HCT116 (cell line): ENCODE data around the gene THADA. TPM values are rescaled to one million over a fixed set of nuclear protein-coding genes. Genes with fewer than 3 reads are reported as not detected.
A peak's percentile ranks its signal among the peaks of the same experiment; 100 is the strongest.

ENCODE experiments used
- ATAC-seq: fragments of 200-7000 bp; cut with Tn5 transposase; 2 replicates; pipeline ENCODE4 v1.9.1; 2020; ENCODE audit warnings: mild to moderate bottlenecking, moderate library complexity
- BruUV-seq: library from RNA; stranded (reverse); fragments of 400-500 nt; replicated peaks from 2 replicates; lab custom pipeline; 2021; lab: Mats Ljungman, UMichigan
- CTCF ChIA-PET: fragments of 300-600 bp; sonication (Branson Sonifier 250); formaldehyde crosslinking; loops from one replicate; lab custom pipeline; 2021; ENCODE audit warnings: antibody characterized with exemption; lab: Charles Lee
- POLR2A ChIA-PET: fragments of 300-600, 350-600 bp; sonication (Branson Sonifier 250); formaldehyde crosslinking; loops from one replicate; lab custom pipeline; 2021; ENCODE audit warnings: antibody characterized with exemption; lab: Charles Lee
- RAD21 ChIA-PET, 2 experiments: fragments of 300-600 bp; sonication (Branson Sonifier 250); formaldehyde crosslinking; loops; one replicate each; lab custom pipeline; 2023; ENCODE audit warnings: low total read pairs in 2 of 2; ENCODE audit not compliant: uncharacterized antibody in 2 of 2, unreplicated experiment in 2 of 2, low non-redundant PET in 1 of 2; lab: Charles Lee
- DNase-seq: peaks from one replicate; pipeline ENCODE4 v3.0.0-alpha.2; 2010; ENCODE audit warnings: low read depth, low spot score
- H2AFZ ChIP-seq: fragments of 200-600 bp; shearing (Covaris generic), sonication (generic); 2 replicates; pipeline ENCODE4 v1.6.1; 2017; ENCODE audit warnings: low read depth, mixed run types, mixed read lengths, antibody characterized with exemption, low read length; ENCODE audit not compliant: poor library complexity, severe bottlenecking
- H3K27ac ChIP-seq: 2 replicates; pipeline ENCODE4 v1.5.1; 2012; ENCODE audit warnings: low read depth, low read length
- H3K27me3 ChIP-seq: fragments of 200-600 bp; sonication (generic); 2 replicates; pipeline ENCODE4 v1.6.1; 2016; ENCODE audit warnings: mixed run types, low read length, mixed read lengths; ENCODE audit not compliant: insufficient read depth
- H3K36me3 ChIP-seq, 2 experiments: fragments of 200-500 bp in 1 of 2; fragments of 200-600 bp in 1 of 2; sonication (Bioruptor generic) in 1 of 2; sonication (generic) in 1 of 2; 2 replicates each; pipeline versions ENCODE4 v1.5.1 to v1.6.1; 2014 to 2016; ENCODE audit warnings: low read length in 2 of 2, inconsistent platforms in 1 of 2, mixed read lengths in 1 of 2, mixed run types in 1 of 2; ENCODE audit not compliant: insufficient read depth in 2 of 2, control insufficient read depth in 1 of 2
- H3K4me1 ChIP-seq, 2 experiments: fragments of 200-600 bp in 1 of 2; sonication (generic) in 1 of 2; 2 replicates each; pipeline versions ENCODE4 v1.5.1 to v1.6.1; 2012 to 2017; ENCODE audit warnings: low read length in 2 of 2, inconsistent platforms in 1 of 2, mild to moderate bottlenecking in 1 of 2, mixed read lengths in 1 of 2, mixed run types in 1 of 2, moderate library complexity in 1 of 2; ENCODE audit not compliant: insufficient read depth in 2 of 2, control insufficient read depth in 1 of 2
- H3K4me2 ChIP-seq: fragments of 200-600 bp; sonication (generic); 2 replicates; pipeline ENCODE4 v1.6.1; 2017; ENCODE audit warnings: mixed run types, low read length, mixed read lengths
- H3K4me3 ChIP-seq, 2 experiments: fragments of 200-600 bp in 1 of 2; sonication (generic) in 1 of 2; replicated peaks in 1 of 2; 2 replicates each; pipeline ENCODE4 v1.5.1; 2011 to 2016; ENCODE audit warnings: low read length in 2 of 2, control low read depth in 1 of 2, low read depth in 1 of 2, mild to moderate bottlenecking in 1 of 2, mixed read lengths in 1 of 2, mixed run types in 1 of 2
- H3K79me2 ChIP-seq: fragments of 200-600 bp; sonication (generic); 2 replicates; pipeline ENCODE4 v1.6.1; 2017; ENCODE audit warnings: mild to moderate bottlenecking, mixed run types, low read length, moderate library complexity, mixed read lengths; ENCODE audit not compliant: insufficient read depth
- H3K9ac ChIP-seq: fragments of 200-600 bp; sonication (generic); 2 replicates; pipeline ENCODE4 v1.6.1; 2016; ENCODE audit warnings: low read length, mixed read lengths
- H3K9me2 ChIP-seq: fragments of 200-600 bp; sonication (generic), shearing (Covaris generic); 2 replicates; pipeline ENCODE4 v1.6.1; 2017; ENCODE audit warnings: mixed run types, mild to moderate bottlenecking, moderate library complexity; ENCODE audit not compliant: insufficient read depth
- H3K9me3 ChIP-seq, 2 experiments: fragments of 200-500 bp in 1 of 2; fragments of 200-600 bp in 1 of 2; sonication (Bioruptor generic) in 1 of 2; sonication (generic) in 1 of 2; 2 replicates each; pipeline ENCODE4 v1.6.1; 2014 to 2017; ENCODE audit warnings: low read length in 2 of 2, mixed read lengths in 2 of 2, inconsistent platforms in 1 of 2, low read depth in 1 of 2, mild to moderate bottlenecking in 1 of 2, mixed run types in 1 of 2, moderate library complexity in 1 of 2; ENCODE audit not compliant: control insufficient read depth in 1 of 2, insufficient read depth in 1 of 2
- H4K20me1 ChIP-seq: fragments of 200-600 bp; sonication (generic), shearing (Covaris generic); 2 replicates; pipeline ENCODE4 v1.6.1; 2017; ENCODE audit warnings: mixed run types, mild to moderate bottlenecking, moderate library complexity; ENCODE audit not compliant: insufficient read depth
- ATF3 ChIP-seq: IDR thresholded peaks from 2 replicates; pipeline ENCODE4 v1.6.1; 2012
- CBX3 ChIP-seq: IDR thresholded peaks from 2 replicates; pipeline ENCODE4 v1.6.1; 2012; ENCODE audit warnings: low read depth
- CEBPB ChIP-seq: IDR thresholded peaks from 2 replicates; pipeline ENCODE4 v1.6.1; 2012; ENCODE audit warnings: low read depth
- CTCF ChIP-seq, 3 experiments: fragments of 200-600 bp in 1 of 3; sonication (generic) in 1 of 3; IDR thresholded peaks in 2 of 3; conservative IDR thresholded peaks in 1 of 3; 2 replicates each; pipeline ENCODE4 v1.5.1; 2012 to 2017; ENCODE audit warnings: low read depth in 2 of 3, low read length in 2 of 3, antibody characterized with exemption in 1 of 3, borderline replicate concordance in 1 of 3, control low read depth in 1 of 3, mild to moderate bottlenecking in 1 of 3, mixed read lengths in 1 of 3, mixed run types in 1 of 3, moderate library complexity in 1 of 3; ENCODE audit not compliant: insufficient read depth in 1 of 3
- EGR1 ChIP-seq: IDR thresholded peaks from 2 replicates; pipeline ENCODE4 v1.6.1; 2012; ENCODE audit warnings: low read depth
- EZH2 ChIP-seq: fragments of 200-600 bp; sonication (generic); IDR thresholded peaks from 2 replicates; pipeline ENCODE4 v1.6.1; 2017; ENCODE audit warnings: antibody characterized with exemption, mixed run types
- EZH2phosphoT487 ChIP-seq: fragments of 200-600 bp; IDR thresholded peaks from 2 replicates; pipeline ENCODE4 v1.6.1; 2018; ENCODE audit warnings: antibody characterized with exemption, borderline replicate concordance
- FOSL1 ChIP-seq: IDR thresholded peaks from 2 replicates; pipeline ENCODE4 v1.6.1; 2012; ENCODE audit warnings: low read depth
- JUND ChIP-seq: IDR thresholded peaks from 2 replicates; pipeline ENCODE4 v1.6.1; 2012
- MAX ChIP-seq: IDR thresholded peaks from 2 replicates; pipeline ENCODE4 v1.6.1; 2012
- POLR2A ChIP-seq: IDR thresholded peaks from 2 replicates; pipeline ENCODE4 v1.7.0; 2011; ENCODE audit warnings: borderline replicate concordance; ENCODE audit not compliant: insufficient read depth, insufficient read length; ENCODE audit errors: extremely low read depth
- POLR2AphosphoS5 ChIP-seq: IDR thresholded peaks from 2 replicates; pipeline ENCODE4 v1.6.1; 2011; ENCODE audit warnings: mild to moderate bottlenecking, low read depth, low read length, moderate library complexity
- RAD21 ChIP-seq: IDR thresholded peaks from 2 replicates; pipeline ENCODE4 v1.6.1; 2012; ENCODE audit warnings: low read depth, mild to moderate bottlenecking
- REST ChIP-seq: IDR thresholded peaks from 2 replicates; pipeline ENCODE4 v1.6.1; 2012; ENCODE audit warnings: low read depth
- SIN3A ChIP-seq: IDR thresholded peaks from 2 replicates; pipeline ENCODE4 v1.6.1; 2012; ENCODE audit warnings: low read depth
- SP1 ChIP-seq: IDR thresholded peaks from 2 replicates; pipeline ENCODE4 v1.6.1; 2012; ENCODE audit warnings: low read depth
- SRF ChIP-seq: IDR thresholded peaks from 2 replicates; pipeline ENCODE4 v1.6.1; 2012; ENCODE audit warnings: low read depth
- YY1 ChIP-seq: IDR thresholded peaks from 2 replicates; pipeline ENCODE4 v1.6.1; 2011; ENCODE audit warnings: low read length, low read depth, moderate library complexity, mild to moderate bottlenecking; ENCODE audit not compliant: insufficient replicate concordance; ENCODE audit errors: extremely low read depth
- ZBTB33 ChIP-seq: IDR thresholded peaks from 2 replicates; pipeline ENCODE4 v1.6.1; 2011; ENCODE audit warnings: mild to moderate bottlenecking, low read length, moderate library complexity; ENCODE audit not compliant: insufficient replicate concordance; ENCODE audit errors: extremely low read depth
- ZNF274 ChIP-seq: fragments of 200-500 bp; sonication (Bioruptor generic); IDR thresholded peaks from 2 replicates; pipeline ENCODE4 v1.6.1; 2014; ENCODE audit warnings: mild to moderate bottlenecking, low read depth, low read length, inconsistent platforms
- intact Hi-C: fragments of 100-400 bp; cut with micrococcal nuclease; formaldehyde crosslinking; loops from 2 replicates; pipeline ENCODE4 v1.10.0; 2022
- total RNA-seq: library from RNA; stranded (reverse); gene quantifications from one replicate; pipeline ENCODE4 v1.2.1, GENCODE V29; 2021; ENCODE audit not compliant: unreplicated experiment

Gene THADA
- total RNA-seq, 1 experiment from 2014 or later: 30.7 TPM

- Histone ChIP-seq H3K27ac (peak overlapping the region; percentile 84), H3K9me3 (no peaks in the 10 kb centered on the region), H4K20me1 (no peaks in the 10 kb centered on the region), H3K36me3 (no peaks in the 10 kb centered on the region), H3K4me2 (peak overlapping the region; percentile 71), H2AFZ (no peak overlapping the region), H3K4me3 (peak overlapping the region in 1 of 2 experiments; percentile 22; a peak in 1 of 4 replicates), H3K9ac (peak overlapping the region; percentile 51), H3K4me1 (peaks cover 65 to 71% of the 10 kb centered on the region in 2 experiments), H3K27me3 (no peaks in the 10 kb centered on the region), H3K79me2 (no peaks in the 10 kb centered on the region), H3K9me2 (no peaks in the 10 kb centered on the region)
- ChIA-PET POLR2A (interaction anchor here (0.8 to 0.9 kb wide), 2 partner anchors 9 to 13 kb away, joined by 3 read pairs; no protein-coding TSS in a partner anchor), CTCF (no interaction called here), RAD21 (no interaction called here)
- peak; percentile 96 for DNase-seq
- peak; percentile 91 for ATAC-seq
- BruUV-seq: no TSS peak
- intact Hi-C loops: no loop called here
- TF ChIP-seq CTCF (IDR thresholded peaks at IDR 0.05 in 2 of 3, conservative IDR thresholded peaks at IDR 0.05 in 1 of 3; ENCODE audit: borderline replicate concordance in 1 of 3, insufficient read depth in 1 of 3, low read depth in 2 of 3, low read length in 2 of 3) (no peak), ZNF274 (no peak), RAD21 (peak; percentile 44), EZH2phosphoT487 (no peak), POLR2AphosphoS5 (peak; percentile 68), CBX3 (peak; percentile 93), SRF (peak; percentile 65; the same call in 1 of the 2 replicates), SIN3A (peak; percentile 66; the same call in 1 of the 2 replicates), JUND (peak; percentile 98), REST (no peak), ZBTB33 (peak; percentile 36), EGR1 (no peak), FOSL1 (peak; percentile 96), POLR2A (no peak), MAX (peak; percentile 87), ATF3 (no peak), CEBPB (peak; percentile 81), SP1 (peak; percentile 97), YY1 (no peak), EZH2 (no peak)
These were observed 169.4 kb downstream of the THADA start for GRCh38 chr2:43426305-43427031.
